HG03469 (cell line): Measurements from ENCODE around the gene PLRG1.

Experiments used
- ATAC-seq: cut with Tn5 transposase; IDR thresholded peaks from one replicate; pipeline ENCODE4 v1.9.1; 2021; ENCODE audit warnings: mild to moderate bottlenecking, moderate library complexity, moderate number of reproducible peaks; ENCODE audit not compliant: unreplicated experiment

Gene PLRG1

DNA sequence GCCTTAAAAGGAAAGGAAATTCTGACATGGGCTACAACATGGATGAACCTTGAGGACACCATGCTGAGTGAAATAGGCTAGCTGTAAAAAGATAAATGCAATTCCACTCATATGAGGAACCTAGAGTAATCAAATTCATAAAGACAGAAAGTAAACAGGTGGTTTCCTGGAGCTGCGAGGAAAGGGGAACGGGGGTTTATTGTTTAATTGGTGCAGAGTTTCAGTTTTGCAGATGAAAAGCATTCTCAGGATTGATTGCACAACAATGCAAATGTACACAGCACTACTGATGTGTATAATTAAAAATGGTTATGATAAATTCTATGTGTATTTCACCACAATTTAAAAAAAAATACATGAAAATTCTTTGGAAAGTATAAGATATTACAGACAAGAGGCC is 24.0 kb downstream of the PLRG1 start:
- peak; percentile 44 for ATAC-seq

DNA sequence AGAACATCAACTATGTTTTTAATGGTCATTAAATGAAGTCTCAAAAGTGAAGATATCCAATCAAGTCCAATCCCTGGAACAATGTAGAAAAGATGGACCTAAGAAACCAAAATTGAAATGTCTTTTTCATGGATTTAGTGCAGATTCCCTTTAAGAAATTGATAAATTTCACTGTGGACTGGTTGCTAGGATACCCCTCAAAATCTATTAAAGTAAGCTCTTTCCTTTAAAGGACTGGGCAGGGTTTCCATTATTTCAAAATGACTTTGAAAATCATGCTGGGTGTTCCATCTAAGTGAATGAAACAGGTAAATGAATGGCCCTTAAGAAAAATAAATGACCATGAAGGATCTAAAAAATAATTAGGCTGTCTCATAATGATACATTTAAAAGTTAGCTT is 28.6 kb downstream of the PLRG1 start:
- ATAC-seq, result no peak

DNA sequence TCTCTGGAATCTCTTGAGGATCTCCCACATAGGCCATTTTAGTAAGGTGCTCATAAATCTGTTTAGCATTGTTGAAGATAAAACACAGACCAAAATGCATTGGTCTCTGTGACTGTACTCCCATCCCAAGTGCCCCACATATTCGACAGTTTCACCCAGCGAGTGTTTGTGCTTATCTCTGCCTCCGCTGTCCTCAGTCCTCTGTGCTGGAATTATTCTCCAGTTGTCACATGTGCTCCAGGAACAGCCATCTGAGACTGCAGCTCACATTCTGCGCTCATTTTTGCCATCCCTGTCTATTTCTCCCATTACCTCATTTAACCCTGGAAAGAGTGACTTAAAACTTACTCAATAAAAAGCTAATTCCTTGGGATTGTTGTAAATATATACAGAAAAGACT is 31.0 kb downstream of the PLRG1 start:
- no peak for ATAC-seq

DNA sequence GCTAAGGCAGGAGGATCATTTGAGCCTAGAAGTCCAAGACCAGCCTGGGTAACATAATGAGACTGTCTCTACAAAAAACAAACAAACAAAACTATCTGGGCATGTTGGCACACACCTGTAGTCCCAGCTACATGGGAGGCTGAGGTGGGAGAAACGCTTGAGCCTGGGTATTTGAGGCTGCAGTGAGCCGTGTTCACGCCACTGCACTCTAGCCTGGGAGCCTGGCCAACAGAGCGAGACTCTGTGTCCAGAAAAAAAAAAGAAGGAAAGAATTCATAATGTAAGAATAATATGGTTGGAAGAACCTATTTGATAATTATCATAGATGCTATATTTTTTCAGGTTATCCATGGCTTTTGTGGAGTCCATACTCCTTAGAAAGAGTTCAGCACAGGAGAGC is 32.6 kb downstream of the PLRG1 start:
- no peak for ATAC-seq

DNA sequence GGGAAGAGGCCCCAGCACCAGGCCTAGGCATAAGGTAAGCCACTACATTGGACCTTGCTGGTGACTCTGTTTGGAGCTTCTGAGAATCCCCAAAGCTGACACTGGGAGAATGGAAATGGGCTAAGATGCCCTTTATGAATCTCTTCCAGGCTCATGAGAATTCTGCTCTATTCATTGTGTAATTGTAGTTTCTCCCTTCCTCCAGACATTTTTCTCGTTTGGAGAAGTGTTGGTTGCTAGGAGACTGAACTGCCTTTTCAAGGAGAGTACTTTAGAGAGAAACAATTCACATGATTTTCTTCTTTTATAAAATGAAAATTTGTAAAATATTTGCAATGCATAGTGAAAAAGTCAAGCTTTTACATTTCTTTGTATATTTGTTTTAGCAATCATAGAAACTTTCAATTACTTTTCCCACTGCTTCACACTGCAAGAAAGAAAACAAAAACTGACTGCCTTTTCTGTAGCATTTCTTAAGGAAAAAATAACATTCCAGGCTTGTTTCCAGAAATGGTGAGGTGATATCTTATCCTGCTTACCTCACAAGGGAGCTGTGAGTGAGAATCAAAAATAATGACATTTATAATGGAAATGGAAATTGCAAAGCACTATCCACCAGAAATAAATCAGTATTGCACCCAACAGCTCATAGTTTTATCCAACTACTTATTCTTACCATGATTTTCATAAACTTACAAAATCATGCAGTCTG is 33.7 kb downstream of the PLRG1 start:
- ATAC-seq, result no peak

DNA sequence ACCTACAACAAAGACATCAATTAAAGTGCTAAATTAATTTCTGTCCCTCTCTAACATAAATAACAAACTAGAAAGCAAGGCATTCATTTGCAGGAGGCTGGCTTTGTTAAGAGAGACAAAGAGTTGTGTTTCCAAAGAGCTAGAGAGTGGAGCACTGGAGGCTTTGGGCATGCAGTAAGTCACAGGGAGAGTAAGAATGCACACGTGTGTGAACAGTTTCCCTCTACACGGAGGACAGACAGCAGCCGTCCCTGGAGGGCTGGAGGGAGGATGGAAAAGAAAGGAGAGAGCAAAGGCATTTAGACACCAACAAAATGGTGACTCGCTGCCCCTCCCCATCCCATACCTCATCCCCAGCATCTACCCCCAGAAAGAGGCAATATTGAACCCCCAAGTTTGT is 38.2 kb downstream of the PLRG1 start:
- no peak for ATAC-seq

DNA sequence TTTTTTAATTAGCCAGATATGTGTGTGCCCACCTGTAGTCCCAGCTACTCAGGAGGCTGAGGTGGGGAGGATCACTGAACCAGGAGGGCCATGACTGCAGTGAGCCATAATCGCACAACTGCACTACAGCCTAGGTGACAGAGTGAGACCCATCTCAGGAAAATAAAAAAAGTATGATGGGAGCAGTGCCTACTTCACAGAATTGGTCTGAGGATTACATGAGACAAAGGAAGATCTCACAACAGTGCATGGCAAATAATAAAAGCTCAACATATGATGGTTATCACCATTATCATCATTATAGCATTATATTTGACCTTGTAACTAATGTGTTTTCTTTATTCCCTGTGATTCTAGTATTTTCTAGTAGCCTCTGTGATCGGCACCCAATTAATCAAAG is 38.7 kb downstream of the PLRG1 start:
- no peak for ATAC-seq

DNA sequence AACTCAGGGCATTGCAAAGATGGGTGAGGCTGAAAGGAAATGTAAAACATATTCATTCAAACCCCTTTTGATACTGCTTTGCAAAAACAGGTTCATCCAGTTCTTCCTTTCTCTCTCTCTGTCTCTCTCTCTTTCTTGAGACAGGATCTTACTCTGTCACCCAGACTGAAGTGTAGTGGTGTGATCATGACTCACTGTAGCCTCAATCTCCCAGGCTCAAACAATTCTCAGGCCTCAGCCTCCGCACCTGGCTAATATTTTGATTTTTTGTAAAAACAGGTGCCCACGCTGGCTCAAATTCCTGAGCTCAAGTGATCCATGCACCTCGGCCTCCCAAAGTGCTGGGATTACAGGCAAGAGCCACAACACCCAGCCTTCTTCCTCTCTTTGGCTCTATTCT is 43.0 kb downstream of the PLRG1 start:
- ATAC-seq, result no peak

DNA sequence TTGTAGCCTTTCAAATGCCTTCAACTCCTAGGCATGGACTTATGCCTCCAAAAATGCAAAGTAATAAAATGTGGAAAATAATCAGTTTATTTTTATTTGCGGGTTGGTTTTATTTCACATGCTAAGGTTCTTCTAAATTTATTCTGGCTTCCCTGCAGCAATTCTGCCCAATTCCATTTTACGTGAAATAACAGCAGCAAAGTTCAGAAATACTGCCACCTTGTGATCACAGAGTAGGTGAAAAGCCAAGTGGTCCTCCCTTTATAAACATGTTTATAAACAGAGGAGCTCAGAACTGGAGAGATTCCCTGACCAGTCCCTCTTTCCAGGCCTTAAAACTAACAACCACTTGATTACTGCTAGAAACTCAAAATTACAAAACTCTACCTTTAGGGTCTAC is 43.9 kb downstream of the PLRG1 start:
- no peak for ATAC-seq

DNA sequence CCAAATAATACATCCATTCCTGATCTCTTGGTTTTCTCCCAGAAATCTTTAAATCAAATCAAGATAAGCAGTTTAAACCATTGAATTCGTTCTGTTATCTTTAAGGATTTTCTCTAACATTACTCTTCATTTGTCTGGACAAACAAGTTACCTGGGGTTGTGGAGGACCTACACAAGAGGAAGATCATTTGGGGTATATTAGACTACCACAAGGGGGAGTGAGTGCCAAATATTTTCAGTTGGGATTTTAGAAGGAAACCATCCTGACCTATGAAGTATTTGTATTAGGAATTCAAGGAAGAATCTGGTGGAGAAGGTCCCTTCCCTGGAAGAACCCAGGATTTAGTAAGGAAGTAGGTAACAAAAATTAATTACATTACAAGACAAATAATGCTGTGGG is 46.6 kb downstream of the PLRG1 start:
- no peak for ATAC-seq

DNA sequence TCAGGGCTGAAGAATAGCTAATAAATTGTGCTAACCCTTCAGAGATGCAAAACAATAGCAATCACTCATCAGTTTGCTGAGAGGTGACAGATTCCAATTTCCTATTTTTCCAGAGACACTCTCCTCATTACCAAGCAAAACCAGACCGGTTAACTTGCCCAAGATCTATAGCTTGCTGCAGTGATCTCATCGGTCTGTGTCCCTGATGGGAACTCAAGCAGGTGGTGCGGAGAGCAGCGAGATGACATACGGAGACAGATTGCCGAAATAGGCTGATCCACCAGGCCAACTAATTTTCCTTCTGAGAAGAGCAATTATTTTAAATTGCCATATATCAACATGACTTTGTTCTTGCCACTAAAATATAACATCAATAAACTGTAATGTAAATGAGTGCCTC is 48.1 kb downstream of the PLRG1 start:
- ATAC-seq, result no peak

DNA sequence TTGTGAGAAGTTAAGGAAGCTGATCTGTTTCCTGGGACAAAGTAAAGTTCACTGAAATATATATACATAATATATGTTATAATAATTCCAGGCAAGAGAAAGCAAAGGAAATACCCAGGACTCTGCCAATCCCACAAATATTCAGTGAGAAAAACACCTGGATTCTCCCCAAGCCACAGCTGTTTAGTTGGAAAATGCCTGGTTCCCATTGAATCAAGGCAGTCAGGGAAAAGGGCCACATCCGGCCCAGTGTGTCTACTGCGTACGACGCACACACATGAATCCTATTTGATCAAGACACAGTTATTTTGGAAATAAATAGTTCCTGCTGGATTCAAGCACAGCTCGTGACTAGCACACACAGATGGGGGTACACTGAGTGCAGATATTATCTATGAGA is 52.3 kb downstream of the PLRG1 start:
- no peak for ATAC-seq

DNA sequence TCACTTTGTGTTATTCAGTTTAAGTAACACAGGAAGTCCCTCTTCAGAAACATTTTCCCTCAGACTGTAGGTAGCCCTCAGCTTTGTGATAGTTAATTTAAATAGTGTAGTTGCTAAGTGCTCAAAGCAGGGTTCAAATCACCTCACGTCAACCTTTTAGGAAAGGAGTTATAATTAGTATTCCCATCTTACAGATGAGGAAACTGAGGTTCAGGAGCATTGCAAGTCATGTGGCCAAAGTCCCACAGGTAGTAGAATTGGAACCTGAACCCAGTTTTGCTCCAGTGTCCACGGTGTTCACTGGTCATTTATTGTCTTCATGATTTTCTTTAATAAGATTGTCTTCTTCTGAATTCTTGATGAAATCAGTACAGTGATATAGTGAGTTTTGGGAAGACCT is 54.3 kb downstream of the PLRG1 start:
- no peak for ATAC-seq

DNA sequence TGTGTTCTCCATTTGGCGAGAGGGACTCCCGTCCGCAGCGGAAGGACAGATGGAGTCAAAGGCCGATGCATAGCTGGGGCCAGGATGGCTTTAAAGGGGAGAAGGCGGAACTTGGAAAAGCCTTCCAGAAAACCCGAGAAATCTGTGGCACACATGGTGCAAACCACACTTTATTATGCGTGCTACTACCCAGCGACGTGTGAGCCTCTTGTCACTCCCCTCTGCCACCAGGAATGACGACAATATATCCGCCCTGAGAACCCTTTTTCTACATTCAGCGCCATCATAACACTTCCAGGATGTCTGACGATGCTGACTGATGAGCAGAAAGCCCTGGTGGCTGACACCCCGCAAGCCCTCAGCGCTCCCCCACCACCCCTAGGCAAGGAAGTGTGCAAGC is 57.9 kb downstream of the PLRG1 start:
- ATAC-seq, result no peak

DNA sequence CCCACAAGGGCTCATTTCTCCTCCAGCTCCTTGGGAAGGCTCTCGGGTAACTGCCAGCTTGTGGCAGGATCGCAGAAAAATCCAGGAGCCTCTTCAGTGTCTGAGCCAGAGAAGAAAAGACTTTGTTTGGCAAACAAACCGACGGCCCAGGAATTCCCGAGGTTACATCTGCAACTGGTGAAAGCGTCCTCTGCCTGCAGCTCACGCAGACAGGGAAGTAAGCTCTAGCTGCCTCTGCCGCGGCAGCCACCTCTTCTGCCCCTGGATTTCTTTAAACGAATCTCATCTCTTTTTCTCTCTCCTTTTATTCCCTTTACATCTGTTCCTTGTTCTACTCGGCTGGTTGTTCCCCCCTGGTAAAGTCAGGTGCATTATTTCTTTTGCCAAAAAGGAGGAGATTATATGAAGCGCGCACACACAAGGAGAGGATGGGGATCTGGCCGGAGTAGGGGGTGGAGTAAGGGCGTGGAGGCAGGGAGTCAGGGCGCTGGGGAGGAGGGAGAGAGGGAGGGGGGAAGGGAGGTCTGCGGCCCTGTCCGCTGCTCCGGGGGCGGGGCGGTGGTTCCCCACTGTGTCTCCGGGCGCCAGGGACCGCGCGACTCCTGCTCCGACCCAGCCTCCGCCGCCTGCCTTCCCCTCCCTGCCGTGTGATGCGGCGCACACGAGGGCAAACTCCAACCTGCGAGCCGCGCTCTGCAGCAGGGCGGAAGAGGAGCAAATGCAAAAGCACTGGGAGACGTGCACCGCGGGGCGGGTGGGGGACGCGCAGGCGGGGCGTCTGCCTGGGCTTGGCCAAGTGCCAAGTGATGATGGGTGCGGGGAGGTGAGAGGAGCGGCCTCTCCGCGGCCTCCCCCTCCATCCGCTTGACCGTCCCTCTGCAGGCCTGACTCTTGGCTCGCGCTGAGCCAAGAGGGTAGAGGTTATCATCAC is 58.6 kb downstream of the PLRG1 start, which contains the start of gene DCHS2:
DCHS2 (minus strand) TSS at position 459 of the 931 bp plus-strand sequence; CDS start at position 15, 444 bp downstream.
- peak; percentile 49 for ATAC-seq

DNA sequence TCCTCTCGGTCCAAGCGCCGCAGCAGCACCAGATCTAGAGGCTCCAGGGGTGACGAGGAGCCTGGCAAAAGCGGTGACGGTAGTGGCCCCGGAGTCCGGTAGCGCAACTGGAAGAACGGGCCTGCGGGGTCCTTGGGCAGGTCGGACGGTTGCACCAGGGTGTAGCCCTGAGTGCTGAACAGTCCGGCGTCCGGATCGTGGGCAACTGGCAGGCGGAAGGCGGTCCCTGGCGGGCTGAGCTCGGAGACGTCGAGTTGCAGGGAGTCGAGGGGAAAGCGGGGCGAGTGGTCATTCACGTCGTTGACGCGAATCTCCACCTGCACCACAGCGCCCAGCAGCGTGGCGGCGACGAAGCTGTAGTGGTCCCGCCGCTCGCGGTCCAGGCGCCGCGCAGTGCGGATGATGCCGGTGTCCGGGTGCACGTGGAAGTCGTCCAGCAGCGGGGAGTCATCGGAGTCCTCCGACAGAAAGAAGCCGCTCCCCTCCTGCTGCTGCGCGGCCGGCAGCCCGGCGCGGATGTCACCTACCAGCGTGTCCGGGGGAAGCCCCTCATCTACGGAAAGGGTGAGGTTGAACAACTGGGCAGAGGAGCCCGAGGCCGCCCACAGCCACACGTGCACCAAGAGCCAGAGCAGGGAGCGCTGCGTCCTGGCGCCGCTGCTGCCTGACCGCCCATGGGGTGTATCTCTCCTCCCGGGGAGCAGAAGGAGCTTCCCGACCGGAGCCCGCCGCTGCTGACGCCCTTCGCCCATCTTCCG is 59.4 kb downstream of the PLRG1 start:
- peak; percentile 49 for ATAC-seq

DNA sequence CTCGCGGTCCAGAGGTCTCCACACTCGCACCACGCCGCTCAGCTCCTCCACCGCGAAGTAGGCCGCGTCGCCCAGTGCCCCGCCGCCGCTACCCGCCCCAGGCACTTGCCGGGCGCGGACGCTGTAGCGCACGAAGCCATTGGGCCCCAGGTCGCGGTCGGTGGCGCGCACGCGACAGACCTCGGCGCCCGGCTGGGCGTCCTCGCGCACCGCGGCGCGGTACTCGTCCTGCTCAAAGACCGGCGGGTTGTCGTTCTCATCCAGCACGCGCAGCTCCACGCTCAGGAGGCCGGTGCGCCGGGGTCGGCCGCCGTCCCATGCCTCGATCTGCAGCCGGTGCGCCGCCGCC is 60.0 kb downstream of the PLRG1 start:
- ATAC-seq, result no peak

DNA sequence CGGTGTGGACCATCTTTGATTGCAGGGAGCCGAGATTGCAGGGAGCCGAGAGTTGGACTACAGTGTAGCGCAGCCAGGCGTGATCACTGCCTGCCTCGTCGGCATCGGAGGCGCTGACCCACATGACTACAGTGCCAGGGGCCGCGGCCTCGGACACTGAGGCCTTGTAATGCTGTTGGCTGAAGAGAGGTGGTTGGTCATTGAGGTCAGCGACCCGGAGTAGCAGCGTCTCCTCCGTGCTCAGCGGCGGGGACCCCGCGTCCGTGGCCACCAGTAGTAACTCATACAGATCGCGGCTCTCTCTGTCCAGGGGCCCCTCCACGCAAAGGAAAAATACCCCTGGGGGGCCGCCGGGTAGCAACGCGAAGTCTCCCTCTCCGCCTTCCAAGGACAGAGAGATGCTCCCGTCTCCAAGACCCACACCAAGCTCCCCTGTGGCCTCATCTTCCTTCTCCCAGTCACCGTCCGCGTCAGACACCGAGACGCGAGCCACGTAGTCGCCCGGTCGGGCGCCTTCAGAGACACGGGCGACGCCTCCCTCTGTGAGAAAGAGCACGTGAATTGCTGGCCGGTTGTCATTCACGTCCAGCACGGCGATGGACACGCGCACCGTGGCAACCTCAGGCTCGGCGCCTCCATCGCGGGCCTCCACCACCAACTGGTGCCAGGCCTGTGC is 60.5 kb downstream of the PLRG1 start:
- ATAC-seq, result no peak

DNA sequence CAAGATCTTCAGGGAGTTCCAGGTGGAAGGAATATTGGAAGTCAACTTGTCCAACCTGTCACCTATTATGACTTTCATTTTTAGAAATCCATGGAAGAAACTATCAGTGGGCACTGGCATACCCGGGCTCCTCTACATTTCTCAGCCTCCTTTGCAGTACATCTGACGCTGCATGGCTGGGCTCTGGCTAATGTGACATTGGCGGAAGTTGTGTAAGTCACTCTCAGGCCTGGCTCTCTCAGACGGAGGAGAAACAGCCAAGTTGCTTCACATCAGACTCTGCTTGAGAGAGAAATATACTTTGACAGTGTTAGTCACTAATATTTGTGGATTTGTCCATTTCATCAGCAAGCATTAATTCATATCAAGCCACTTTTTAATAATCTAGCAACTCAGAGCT is 63.1 kb downstream of the PLRG1 start:
- no peak for ATAC-seq

DNA sequence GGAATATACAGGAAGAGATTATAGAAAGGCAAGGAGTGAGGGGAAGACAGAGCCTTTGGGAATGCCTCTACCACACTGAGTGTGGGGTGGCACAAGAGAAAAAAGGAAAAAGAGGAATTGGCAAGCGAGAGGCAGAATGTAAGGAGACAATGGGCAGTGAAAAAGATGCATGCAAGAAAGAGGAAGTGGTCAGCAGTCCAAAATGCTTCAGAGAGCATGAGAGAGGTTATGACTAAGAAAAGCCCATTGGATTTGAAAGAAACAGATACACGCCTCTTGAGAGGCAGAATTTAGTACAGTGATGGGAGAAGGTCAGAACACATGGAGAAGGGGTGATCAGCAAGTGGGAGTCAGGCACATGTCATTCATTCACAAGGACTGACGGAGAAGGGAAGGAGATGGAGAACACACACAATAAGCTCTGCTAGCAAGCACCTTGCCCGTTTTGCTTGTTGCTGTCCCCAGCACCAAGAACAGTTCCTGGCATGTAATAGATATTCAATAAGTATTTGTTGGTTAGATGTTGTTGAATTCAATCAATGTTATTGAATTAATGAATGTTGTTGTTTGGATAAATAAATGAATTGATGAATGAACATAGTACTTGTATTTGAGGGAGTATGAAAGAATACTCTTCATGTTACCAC is 65.0 kb downstream of the PLRG1 start:
- peak; percentile 97 for ATAC-seq
